Measurements from ENCODE around the gene ZBTB34.

Gene ZBTB34

GRCh38 chr9:126827227-126827626 is 33.2 kb upstream of the ZBTB34 start:
- H3K4me3 ChIP-seq (ENCODE audit: low read depth, low read length) = no peak overlapping the region
- no peak for TF ChIP-seq CTCF (IDR thresholded peaks at IDR 0.05; ENCODE audit: low read depth, low read length)

- H3K4me3 ChIP-seq (ENCODE audit: low read depth, low read length) = no peak overlapping the region
- no peak for TF ChIP-seq CTCF (IDR thresholded peaks at IDR 0.05; ENCODE audit: low read depth, low read length)
Measured at GRCh38 chr9:126829035-126829434, 31.4 kb upstream of the ZBTB34 start.

- TF ChIP-seq CTCF (IDR thresholded peaks at IDR 0.05; ENCODE audit: low read depth, low read length) = no peak
- no peak overlapping the region for H3K4me3 ChIP-seq (ENCODE audit: low read depth, low read length)
Measured at GRCh38 chr9:126830827-126831226, 29.6 kb upstream of the ZBTB34 start.

GRCh38 chr9:126832440-126832839 is 28.0 kb upstream of the ZBTB34 start:
- H3K4me3 ChIP-seq (ENCODE audit: low read depth, low read length) = no peak overlapping the region
- TF ChIP-seq CTCF (IDR thresholded peaks at IDR 0.05; ENCODE audit: low read depth, low read length) = no peak

GRCh38 chr9:126833020-126833419 is 27.4 kb upstream of the ZBTB34 start:
- no peak overlapping the region for H3K4me3 ChIP-seq (ENCODE audit: low read depth, low read length)
- no peak for TF ChIP-seq CTCF (IDR thresholded peaks at IDR 0.05; ENCODE audit: low read depth, low read length)

- TF ChIP-seq CTCF (IDR thresholded peaks at IDR 0.05; ENCODE audit: low read depth, low read length) = no peak
- H3K4me3 ChIP-seq (ENCODE audit: low read depth, low read length) = no peak overlapping the region
Measured at GRCh38 chr9:126833710-126834345, 26.6 kb upstream of the ZBTB34 start.

- H3K4me3 ChIP-seq (ENCODE audit: low read depth, low read length) = no peak overlapping the region
- TF ChIP-seq CTCF (IDR thresholded peaks at IDR 0.05; ENCODE audit: low read depth, low read length) = no peak
Measured at GRCh38 chr9:126834672-126835071, 25.8 kb upstream of the ZBTB34 start.

Data from WI38 (cell line).